NT2/D1 (cell line): ENCODE results near the gene OSBPL10.

Experiments used
- DNase-seq: peaks from one replicate; pipeline ENCODE4 v3.0.0-alpha.2; 2011; ENCODE audit warnings: low read depth, low spot score
- H3K27me3 ChIP-seq: 2 replicates; pipeline ENCODE4 v1.6.0; 2011; ENCODE audit warnings: mild to moderate bottlenecking; ENCODE audit not compliant: insufficient read length, insufficient read depth
- H3K36me3 ChIP-seq: 2 replicates; pipeline ENCODE4 v1.6.1; 2011; ENCODE audit warnings: mild to moderate bottlenecking, low read length, mixed read lengths; ENCODE audit not compliant: insufficient read depth, insufficient read length
- H3K4me1 ChIP-seq: 2 replicates; pipeline ENCODE4 v1.5.1; 2011; ENCODE audit not compliant: insufficient read depth, insufficient read length
- H3K4me3 ChIP-seq: 2 replicates; pipeline ENCODE4 v1.5.1; 2011; ENCODE audit warnings: low read depth; ENCODE audit not compliant: insufficient read length
- H3K9ac ChIP-seq: 2 replicates; pipeline ENCODE4 v1.6.0; 2011; ENCODE audit warnings: low read depth; ENCODE audit not compliant: insufficient read length
- H3K9me3 ChIP-seq: 2 replicates; pipeline ENCODE4 v1.5.1; 2011; ENCODE audit warnings: mild to moderate bottlenecking, low read length; ENCODE audit not compliant: insufficient read depth
- SUZ12 ChIP-seq: IDR thresholded peaks from 2 replicates; pipeline ENCODE4 v1.6.1; 2011; ENCODE audit not compliant: insufficient read length, insufficient read depth; ENCODE audit errors: extremely low read depth
- YY1 ChIP-seq: IDR thresholded peaks from 2 replicates; pipeline ENCODE4 v1.6.1; 2011; ENCODE audit not compliant: insufficient read length, insufficient read depth
- ZNF274 ChIP-seq: IDR thresholded peaks from 2 replicates; pipeline ENCODE4 v1.6.1; 2011; ENCODE audit warnings: mild to moderate bottlenecking, low read depth, low read length

OSBPL10 gene

DNA sequence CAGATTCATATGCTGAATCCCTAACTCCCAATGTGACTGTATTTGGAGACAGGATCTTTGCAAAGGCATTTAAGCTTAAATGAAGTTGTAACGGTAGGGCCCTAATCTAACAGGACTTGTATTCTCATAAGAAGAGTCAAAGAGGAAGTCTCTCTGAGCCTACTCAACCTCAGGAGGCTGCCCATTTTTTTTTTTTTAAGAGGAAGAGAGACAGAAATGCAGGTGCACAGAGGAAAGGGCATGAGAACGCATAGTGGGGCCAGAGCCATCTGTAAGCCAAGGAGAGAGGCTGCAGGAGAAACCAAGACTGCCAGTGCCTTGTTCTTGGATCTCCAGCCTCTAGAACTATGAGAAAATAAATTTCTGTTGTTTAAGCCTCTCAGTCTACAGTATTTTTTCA, 28.9 kb upstream of the OSBPL10 start:
- Histone ChIP-seq H3K9me3 (no peaks in the 10 kb centered on the region; the same call in 1 of the 2 replicates), H3K4me1 (no peaks in the 10 kb centered on the region), H3K36me3 (no peaks in the 10 kb centered on the region), H3K27me3 (no peaks in the 10 kb centered on the region), H3K4me3 (no peak overlapping the region), H3K9ac (no peak overlapping the region)
- no peak for DNase-seq
- TF ChIP-seq SUZ12 (no peak), YY1 (no peak), ZNF274 (no peak)

DNA sequence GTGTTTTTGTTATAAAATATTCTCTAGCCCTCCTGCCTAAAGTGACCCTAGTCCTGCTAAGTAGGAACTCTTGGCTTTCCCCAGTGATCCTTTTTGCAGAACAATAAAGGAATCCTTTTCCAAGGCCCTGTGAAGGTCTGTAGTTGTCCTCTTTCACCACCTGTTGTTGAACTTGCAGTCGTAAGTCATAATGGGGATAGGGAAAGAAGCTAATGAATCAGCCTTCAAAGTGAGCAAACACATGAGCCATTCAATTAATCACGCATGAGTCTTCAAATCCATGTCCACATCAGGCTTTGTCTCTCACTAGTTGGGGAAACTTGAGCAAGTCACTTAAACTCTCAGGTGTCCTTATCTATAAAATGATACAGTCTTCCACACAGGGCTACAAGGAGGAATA, 28.0 kb upstream of the OSBPL10 start:
- no peak overlapping the region for H3K9ac ChIP-seq
- H3K27me3 ChIP-seq, result no peaks in the 10 kb centered on the region
- H3K36me3 ChIP-seq, result no peaks in the 10 kb centered on the region
- DNase-seq, result no peak
- no peaks in the 10 kb centered on the region for H3K4me1 ChIP-seq
- H3K4me3 ChIP-seq, result no peak overlapping the region
- TF ChIP-seq SUZ12, result no peak
- no peak for TF ChIP-seq YY1
- TF ChIP-seq ZNF274, result no peak
- no peaks in the 10 kb centered on the region; the same call in 1 of the 2 replicates for H3K9me3 ChIP-seq

DNA sequence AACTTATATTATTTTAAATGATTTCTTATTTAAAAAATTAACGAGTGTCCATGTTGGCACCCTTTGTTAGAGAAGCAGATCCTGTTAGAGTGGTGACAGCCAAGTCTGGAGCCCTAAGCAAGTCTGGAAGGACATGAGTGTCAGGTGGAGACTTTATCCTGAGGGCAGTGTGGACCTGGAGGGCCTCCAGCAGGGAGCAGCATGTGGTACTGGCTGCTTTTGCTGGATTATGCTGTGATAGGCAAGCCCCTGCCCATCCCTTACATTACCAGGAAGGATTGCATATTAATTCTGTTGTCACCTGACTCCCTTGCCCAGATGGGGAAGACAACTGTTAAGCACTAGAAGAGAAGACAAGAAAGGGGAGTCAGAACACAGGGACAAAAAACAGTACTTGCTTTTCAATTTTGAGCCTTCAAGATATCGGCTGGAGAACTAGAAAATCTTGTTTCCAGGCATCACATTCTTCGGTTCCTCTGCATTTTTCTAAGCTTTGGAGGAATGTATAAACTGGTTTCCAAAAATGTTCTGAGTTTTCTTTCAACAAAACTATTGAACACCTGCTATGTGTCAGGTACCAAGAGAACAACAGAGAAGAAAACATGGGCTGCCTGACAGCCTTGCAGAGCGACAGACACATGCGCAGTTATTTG, 23.2 kb upstream of the OSBPL10 start:
- no peak overlapping the region for H3K9ac ChIP-seq

DNA sequence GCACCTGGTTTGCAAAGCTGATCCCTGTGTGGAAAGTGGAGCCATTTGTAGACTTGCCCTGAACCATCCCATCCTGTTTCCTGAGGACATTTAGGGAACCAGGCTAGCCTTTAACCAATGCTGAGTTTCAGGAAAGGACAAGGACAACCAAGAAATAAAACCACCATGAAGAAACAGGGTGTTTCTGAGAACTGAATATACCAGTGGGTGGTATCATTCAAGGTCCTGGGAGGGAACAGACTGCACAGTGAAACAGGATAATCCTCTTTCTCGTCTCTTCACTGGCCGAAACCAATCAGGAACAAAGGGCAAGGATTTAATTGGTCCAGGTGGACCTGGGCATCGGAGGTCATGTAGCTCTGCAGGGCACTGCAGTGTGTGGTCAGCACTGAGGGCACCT, 22.3 kb upstream of the OSBPL10 start:
- Histone ChIP-seq H3K36me3 (no peaks in the 10 kb centered on the region), H3K4me1 (peaks cover 4% of the 10 kb centered on the region), H3K27me3 (no peaks in the 10 kb centered on the region), H3K9me3 (no peaks in the 10 kb centered on the region; the same call in 1 of the 2 replicates), H3K9ac (no peak overlapping the region), H3K4me3 (no peak overlapping the region)
- no peak for DNase-seq
- no peak for TF ChIP-seq ZNF274
- no peak for TF ChIP-seq SUZ12
- no peak for TF ChIP-seq YY1

More for the DNA sequence above, 23.2 kb upstream of the OSBPL10 start:
- Histone ChIP-seq H3K36me3 (no peaks in the 10 kb centered on the region), H3K4me1 (peaks cover 4% of the 10 kb centered on the region), H3K4me3 (no peak overlapping the region), H3K9me3 (no peaks in the 10 kb centered on the region; the same call in 1 of the 2 replicates), H3K27me3 (no peaks in the 10 kb centered on the region)
- no peak for DNase-seq
- no peak for TF ChIP-seq YY1
- TF ChIP-seq SUZ12, result no peak
- TF ChIP-seq ZNF274, result no peak

DNA sequence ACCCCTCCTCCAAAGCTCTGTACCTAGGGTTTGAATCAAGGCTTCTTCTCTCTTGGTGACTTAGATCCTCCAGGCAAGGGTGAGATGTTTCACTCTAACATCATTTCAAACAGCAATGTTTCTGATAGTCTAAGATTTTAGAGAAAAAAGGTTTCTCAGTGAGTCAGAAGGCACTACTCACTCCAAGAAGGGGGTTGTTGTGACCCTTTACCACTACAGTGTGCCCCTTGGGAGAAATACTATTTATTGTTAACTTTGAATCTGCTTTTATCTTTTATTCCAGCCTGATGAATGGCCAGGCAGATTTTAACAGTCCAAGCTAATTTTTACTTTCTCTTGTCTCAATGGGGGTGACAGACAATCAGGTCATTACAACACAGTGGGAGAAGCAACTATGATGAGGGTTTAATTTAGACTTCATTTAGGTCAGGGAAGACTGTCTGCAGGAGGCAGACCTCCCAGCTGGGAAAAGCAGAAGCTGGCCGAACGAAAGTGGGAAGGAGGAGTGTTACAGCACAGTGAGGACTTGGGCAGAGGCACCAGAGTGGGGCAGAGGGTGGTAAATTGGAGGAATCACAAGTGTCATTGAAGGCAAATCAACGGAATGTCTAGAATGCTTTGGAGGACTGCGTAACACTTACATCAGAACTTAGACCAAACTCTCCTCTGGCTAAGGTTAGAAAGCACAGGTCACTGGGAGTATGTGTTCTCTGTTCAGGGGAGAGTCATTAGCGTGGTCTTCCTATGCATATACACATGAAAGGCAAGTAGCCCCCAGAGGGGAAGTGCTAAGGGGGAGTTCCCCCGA, 21.7 kb upstream of the OSBPL10 start:
- Histone ChIP-seq H3K9ac (no peak overlapping the region), H3K27me3 (no peaks in the 10 kb centered on the region), H3K4me3 (no peak overlapping the region), H3K9me3 (no peaks in the 10 kb centered on the region; the same call in 1 of the 2 replicates), H3K36me3 (no peaks in the 10 kb centered on the region), H3K4me1 (peaks cover 4% of the 10 kb centered on the region)
- no peak for DNase-seq
- no peak for TF ChIP-seq ZNF274
- TF ChIP-seq SUZ12, result no peak
- TF ChIP-seq YY1, result no peak

DNA sequence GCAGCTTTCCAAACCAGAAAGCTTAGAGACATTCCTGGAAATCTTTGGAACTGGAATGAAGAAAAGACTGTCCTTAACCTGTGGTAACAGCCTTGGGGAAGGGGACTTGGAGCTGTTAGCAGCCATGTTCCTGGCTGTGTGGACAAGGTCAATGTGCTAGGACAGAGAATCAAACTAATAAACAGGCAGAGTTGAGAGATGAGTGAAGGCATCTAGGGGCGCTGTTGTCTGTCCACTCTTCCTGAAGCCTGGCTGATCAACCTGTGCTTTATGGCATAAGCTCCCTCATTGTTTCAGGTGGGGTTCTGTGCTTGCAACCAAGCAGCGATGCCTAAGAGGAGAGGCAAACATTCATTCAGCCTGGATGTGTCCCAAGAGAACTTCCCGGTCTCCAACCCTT, 19.8 kb upstream of the OSBPL10 start:
- no peaks in the 10 kb centered on the region for H3K36me3 ChIP-seq
- H3K27me3 ChIP-seq, result no peaks in the 10 kb centered on the region
- no peak for DNase-seq
- H3K4me1 ChIP-seq, result peaks cover 4% of the 10 kb centered on the region
- no peak overlapping the region for H3K9ac ChIP-seq
- H3K4me3 ChIP-seq, result no peak overlapping the region
- TF ChIP-seq ZNF274 (no peak), SUZ12 (no peak), YY1 (no peak)
- no peaks in the 10 kb centered on the region; the same call in 1 of the 2 replicates for H3K9me3 ChIP-seq

DNA sequence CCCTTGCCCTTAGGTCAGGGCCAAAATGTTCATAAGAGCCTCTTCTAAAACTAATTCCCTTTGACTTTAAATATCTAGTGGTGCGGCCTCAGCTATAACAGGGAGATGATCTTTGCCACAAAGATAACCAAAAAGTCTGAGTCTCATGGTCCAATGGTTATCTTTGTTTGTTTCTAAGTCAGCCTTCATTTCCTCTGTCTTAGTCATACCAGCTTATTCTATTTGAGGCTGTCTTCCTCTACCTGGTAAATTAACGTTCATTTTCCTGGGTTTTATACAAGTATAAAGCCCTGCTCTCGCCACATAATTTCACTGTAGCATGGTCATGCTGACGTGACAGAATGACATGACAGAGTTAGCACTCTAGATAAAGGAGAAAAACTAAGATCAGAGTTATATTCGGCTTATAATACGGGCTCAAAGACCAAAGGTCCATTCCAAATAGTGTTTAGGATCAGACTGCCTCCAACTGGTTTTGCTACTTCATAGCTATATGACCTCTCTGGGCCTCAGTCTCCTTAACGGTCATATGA, 18.9 kb upstream of the OSBPL10 start:
- no peak for DNase-seq
- no peak overlapping the region for H3K4me3 ChIP-seq
- H3K36me3 ChIP-seq, result no peaks in the 10 kb centered on the region
- H3K9ac ChIP-seq, result no peak overlapping the region
- H3K27me3 ChIP-seq, result no peaks in the 10 kb centered on the region
- peaks cover 4% of the 10 kb centered on the region for H3K4me1 ChIP-seq
- no peaks in the 10 kb centered on the region; the same call in 1 of the 2 replicates for H3K9me3 ChIP-seq
- TF ChIP-seq ZNF274 (no peak), YY1 (no peak), SUZ12 (no peak)
